AG09309 (cell line): ENCODE measurements around the gene SERAC1.
A peak's percentile ranks its signal among the peaks of the same experiment; 100 is the strongest.
"Not testable (repeated sequence)": the region's sequence is repeated elsewhere in the genome, so short reads cannot be mapped to it uniquely, and the experiment has no call there.

ENCODE experiments used
- DNase-seq: peaks from one replicate; pipeline ENCODE4 v3.0.0-alpha.2; 2010; ENCODE audit warnings: low read depth
- H3K4me3 ChIP-seq: 2 replicates; pipeline ENCODE4 v1.5.1; 2011; ENCODE audit warnings: mild to moderate bottlenecking, low read depth, low read length, moderate library complexity; ENCODE audit not compliant: control insufficient read depth
- CTCF ChIP-seq: IDR thresholded peaks from 2 replicates; pipeline ENCODE4 v1.5.1; 2011; ENCODE audit warnings: mild to moderate bottlenecking, low read depth, low read length, inconsistent platforms; ENCODE audit not compliant: insufficient read depth, control insufficient read depth; ENCODE audit errors: missing control alignments

Gene SERAC1

DNA sequence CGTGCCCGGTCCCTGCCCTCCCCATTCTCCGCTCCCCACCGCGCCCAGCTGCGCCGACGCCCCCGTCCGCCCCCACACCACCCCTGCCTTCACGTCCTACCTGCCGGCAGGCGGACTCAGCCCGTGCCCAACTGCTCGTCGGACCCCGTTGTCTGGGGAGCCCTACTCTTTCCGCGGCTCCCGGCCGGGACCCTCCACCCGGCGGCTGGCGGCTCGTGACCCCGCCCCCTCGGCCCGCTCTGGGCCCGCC, at the start of gene SERAC1:
Gene SERAC1, minus strand, starts transcription at position 223 of the 250 bp plus-strand sequence. CDS start 9,899 bp downstream, outside the sequence.
- peak within 1 kb of the TSS; percentile 89 for H3K4me3 ChIP-seq
- DNase-seq = no peak
- no peak for TF ChIP-seq CTCF

- TF ChIP-seq CTCF = peak; percentile 65
- no peak overlapping the region for H3K4me3 ChIP-seq
- DNase-seq = peak; percentile 54
These were observed 46.0 kb upstream of the SERAC1 start for GRCh38 chr6:158213925-158214674.

DNA sequence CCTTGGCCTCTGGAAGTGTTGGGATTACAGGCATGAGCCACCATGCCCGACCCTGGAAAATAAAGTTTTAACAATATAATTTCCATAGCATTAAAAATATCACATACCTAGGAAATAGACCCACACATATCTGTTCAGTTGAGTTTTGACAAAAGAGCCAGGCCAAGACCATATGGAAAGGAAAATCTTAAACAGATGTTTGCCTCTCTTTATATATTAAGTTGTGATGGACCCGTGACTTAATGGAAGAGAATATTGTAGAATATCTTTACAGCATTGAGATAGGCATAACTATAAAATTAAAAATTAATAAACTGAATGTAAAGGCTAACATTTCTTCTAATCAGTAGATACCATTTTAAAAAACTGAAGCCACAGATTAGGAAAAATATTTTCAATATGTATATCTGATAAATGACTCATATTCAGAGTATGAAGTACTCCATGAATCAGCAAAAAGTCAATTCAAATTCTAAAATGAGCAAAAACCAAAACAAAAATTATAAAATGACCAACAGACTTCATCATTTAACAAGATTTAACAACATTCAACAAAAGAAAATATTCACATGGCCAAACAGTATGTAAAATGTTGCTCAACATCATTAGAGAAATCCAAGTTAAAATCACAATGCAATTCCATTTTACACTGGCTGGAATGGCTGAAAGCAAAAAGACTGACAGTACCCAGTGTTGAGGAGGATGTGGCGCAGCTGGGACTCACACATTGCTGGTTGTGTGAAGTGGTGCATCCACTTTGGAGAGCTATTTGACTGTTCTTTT, 43.4 kb upstream of the SERAC1 start:
- no peak overlapping the region for H3K4me3 ChIP-seq
- no peak for TF ChIP-seq CTCF
- DNase-seq = no peak

- DNase-seq, H3K4me3 ChIP-seq: not testable (repeated sequence)
These were observed 41.7 kb upstream of the SERAC1 start for GRCh38 chr6:158209582-158210333.

DNA sequence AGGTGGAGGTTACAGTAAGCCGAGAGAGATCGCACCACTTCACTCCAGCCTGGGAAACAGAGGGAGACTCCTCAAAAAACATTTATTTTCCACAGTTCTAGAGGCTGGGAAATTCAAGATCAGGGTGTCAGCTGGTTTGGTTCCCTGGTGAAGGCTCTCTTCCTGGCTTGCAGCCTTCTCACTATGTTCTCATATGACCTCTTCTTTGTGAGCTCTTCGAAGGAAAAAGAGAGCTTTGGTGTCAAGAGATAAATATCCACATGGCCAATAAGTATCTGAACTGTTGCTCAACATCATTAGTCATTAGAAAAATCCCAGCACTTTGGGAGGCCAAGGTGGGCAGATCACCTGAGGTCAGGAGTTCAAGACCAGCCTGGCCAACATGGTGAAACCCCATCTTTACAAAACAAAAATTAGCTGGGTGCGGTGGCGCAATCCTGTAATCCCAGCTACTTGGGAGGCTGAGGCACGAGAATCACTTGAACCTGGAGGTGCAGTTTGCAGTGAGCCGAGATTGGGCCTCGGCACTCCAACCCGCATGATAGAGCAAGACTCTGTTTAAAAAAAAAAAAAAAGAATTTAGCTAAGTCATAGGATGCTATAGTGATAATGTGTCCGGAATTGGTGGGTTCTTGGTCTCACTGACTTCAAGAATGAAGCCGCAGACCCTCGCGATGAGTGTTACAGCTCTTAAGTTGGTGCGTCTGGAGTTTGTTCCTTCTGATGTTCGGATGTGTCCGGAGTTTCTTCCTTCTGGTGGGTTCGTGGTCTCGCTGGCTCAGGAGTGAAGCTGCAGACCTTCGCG, 40.4 kb upstream of the SERAC1 start:
- DNase-seq, H3K4me3 ChIP-seq: not testable (repeated sequence)

DNA sequence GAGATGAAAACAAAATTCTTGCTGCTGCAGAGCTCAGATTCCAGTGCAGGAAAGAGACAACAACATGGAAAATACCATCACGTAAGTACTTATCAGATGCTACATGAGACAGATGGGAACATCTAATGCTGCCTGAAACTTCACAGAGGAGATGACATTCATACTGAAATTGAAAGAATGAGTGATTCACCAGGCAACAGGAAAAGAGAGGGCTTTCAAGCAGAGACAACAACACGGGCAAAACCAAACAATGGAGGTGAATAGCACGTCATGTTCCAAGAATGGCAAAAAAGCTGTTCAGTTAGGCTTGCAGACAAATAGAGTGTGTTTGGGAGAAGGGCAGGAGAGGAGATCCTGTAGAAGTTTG, 39.3 kb upstream of the SERAC1 start:
- H3K4me3 ChIP-seq = no peak overlapping the region
- TF ChIP-seq CTCF = no peak
- no peak for DNase-seq

DNA sequence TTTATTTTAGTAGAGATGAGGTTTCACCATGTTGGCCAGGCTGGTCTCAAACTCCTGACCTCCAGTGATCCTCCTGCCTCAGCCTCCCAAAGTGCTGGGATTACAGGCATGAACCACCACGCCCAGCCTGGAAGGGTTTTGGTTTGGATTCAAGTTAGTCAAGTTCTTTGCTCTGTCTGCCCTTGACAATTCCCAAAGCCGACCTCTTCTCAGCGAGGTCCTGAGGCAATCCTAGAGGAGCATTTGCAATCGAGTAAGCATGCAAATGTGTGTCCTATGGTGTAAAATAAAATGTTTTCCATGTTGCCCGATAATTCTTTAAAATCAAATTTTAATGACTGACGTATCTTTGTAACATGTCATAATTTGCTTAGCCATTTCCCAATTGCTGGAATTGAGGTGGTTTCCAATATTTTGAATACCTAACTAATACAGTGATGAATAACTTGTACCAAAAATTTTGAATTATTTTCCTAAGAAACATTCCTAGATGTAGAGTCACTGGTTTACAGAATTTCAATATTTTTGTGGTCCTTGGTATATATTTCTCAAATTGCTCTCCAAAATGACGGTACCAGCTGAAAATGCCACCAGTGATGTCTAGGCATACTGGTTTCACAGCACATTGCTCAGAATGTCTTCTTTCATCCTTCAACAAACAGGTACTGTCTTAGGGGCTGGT, 38.8 kb upstream of the SERAC1 start:
- H3K4me3 ChIP-seq = no peak overlapping the region
- no peak for TF ChIP-seq CTCF

More for the DNA sequence above, 38.8 kb upstream of the SERAC1 start:
- no peak for DNase-seq
